ENCODE measurements around the gene SRGAP1. TPM values are rescaled to one million over a fixed set of nuclear protein-coding genes. Genes with fewer than 3 reads are reported as not detected.

The SRGAP1 gene
- polyA plus RNA-seq, 1 donor from 2014 or later: 4.8 TPM

DNA sequence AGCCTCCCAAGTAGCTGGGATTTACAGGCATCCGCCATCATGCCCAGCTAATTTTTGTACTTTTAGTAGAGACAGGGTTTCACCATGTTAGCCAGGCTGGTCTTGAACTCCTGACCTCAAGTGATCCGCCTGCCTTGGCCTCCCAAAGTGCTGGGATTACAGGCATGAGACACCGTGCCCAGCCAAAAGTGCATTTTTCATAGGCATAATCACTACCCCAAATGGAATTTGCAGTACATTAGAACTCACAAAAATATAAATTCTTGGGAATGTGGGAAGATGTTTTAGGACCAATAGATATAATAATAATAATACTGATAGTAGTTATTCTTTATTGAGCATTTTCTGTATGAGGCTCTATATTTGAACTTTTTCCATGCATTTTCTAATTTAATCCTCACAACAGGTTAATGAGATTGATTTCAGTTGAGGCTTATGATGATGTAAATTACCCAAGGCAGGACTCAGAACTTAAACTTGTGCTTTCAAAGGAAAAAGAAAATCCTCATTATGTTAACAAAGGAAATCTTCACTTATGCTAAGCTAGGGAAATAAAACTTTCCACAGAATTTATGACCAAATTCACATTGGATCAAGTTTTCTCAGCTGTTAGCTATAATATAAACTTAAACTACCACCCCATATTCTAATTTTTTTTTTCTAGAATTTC, 121.6 kb downstream of the SRGAP1 start:
- H3K36me3 ChIP-seq (ENCODE audit: insufficient read depth, low read length): no peaks in the 10 kb centered on the region
- H2AFZ ChIP-seq (ENCODE audit: low read depth, low read length): no peak overlapping the region
- H3K27me3 ChIP-seq (ENCODE audit: insufficient read depth, low read depth, low read length): no peaks in the 10 kb centered on the region
- no peak overlapping the region for H3K27ac ChIP-seq (ENCODE audit: low read length)
- H3K9ac ChIP-seq (ENCODE audit: low read length): no peak overlapping the region
- no peaks in the 10 kb centered on the region for H3K9me2 ChIP-seq (ENCODE audit: insufficient read depth, low read length)
- H3F3A ChIP-seq (ENCODE audit: insufficient read depth, low read length, poor library complexity, severe bottlenecking): no peaks in the 10 kb centered on the region
- no peak overlapping the region for H3K4me3 ChIP-seq (ENCODE audit: low read length)
- no peaks in the 10 kb centered on the region for H3K79me2 ChIP-seq (replicated peaks; ENCODE audit: insufficient read depth, low read length)
- TF ChIP-seq EZH2 (IDR thresholded peaks at IDR 0.05; ENCODE audit: borderline replicate concordance, insufficient read depth, low read length, poor library complexity, severe bottlenecking): no peak
- no peak for TF ChIP-seq EP300 (conservative IDR thresholded peaks at IDR 0.05; ENCODE audit: poor library complexity, severe bottlenecking)
- no peak for TF ChIP-seq SMC3 (conservative IDR thresholded peaks at IDR 0.05; ENCODE audit: poor library complexity)
- TF ChIP-seq, protein P1, sequence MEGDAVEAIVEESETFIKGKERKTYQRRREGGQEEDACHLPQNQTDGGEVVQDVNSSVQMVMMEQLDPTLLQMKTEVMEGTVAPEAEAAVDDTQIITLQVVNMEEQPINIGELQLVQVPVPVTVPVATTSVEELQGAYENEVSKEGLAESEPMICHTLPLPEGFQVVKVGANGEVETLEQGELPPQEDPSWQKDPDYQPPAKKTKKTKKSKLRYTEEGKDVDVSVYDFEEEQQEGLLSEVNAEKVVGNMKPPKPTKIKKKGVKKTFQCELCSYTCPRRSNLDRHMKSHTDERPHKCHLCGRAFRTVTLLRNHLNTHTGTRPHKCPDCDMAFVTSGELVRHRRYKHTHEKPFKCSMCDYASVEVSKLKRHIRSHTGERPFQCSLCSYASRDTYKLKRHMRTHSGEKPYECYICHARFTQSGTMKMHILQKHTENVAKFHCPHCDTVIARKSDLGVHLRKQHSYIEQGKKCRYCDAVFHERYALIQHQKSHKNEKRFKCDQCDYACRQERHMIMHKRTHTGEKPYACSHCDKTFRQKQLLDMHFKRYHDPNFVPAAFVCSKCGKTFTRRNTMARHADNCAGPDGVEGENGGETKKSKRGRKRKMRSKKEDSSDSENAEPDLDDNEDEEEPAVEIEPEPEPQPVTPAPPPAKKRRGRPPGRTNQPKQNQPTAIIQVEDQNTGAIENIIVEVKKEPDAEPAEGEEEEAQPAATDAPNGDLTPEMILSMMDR (IDR thresholded peaks at IDR 0.05; ENCODE audit: poor library complexity, severe bottlenecking): no peak
- TF ChIP-seq POLR2AphosphoS5 (IDR thresholded peaks at IDR 0.05): no peak
- TF ChIP-seq RAD21 (conservative IDR thresholded peaks at IDR 0.05): no peak
- TF ChIP-seq MXI1 (conservative IDR thresholded peaks at IDR 0.05; ENCODE audit: poor library complexity, severe bottlenecking): no peak
- TF ChIP-seq TAF1 (IDR thresholded peaks at IDR 0.05; ENCODE audit: low read depth): no peak
- TF ChIP-seq, protein P2, sequence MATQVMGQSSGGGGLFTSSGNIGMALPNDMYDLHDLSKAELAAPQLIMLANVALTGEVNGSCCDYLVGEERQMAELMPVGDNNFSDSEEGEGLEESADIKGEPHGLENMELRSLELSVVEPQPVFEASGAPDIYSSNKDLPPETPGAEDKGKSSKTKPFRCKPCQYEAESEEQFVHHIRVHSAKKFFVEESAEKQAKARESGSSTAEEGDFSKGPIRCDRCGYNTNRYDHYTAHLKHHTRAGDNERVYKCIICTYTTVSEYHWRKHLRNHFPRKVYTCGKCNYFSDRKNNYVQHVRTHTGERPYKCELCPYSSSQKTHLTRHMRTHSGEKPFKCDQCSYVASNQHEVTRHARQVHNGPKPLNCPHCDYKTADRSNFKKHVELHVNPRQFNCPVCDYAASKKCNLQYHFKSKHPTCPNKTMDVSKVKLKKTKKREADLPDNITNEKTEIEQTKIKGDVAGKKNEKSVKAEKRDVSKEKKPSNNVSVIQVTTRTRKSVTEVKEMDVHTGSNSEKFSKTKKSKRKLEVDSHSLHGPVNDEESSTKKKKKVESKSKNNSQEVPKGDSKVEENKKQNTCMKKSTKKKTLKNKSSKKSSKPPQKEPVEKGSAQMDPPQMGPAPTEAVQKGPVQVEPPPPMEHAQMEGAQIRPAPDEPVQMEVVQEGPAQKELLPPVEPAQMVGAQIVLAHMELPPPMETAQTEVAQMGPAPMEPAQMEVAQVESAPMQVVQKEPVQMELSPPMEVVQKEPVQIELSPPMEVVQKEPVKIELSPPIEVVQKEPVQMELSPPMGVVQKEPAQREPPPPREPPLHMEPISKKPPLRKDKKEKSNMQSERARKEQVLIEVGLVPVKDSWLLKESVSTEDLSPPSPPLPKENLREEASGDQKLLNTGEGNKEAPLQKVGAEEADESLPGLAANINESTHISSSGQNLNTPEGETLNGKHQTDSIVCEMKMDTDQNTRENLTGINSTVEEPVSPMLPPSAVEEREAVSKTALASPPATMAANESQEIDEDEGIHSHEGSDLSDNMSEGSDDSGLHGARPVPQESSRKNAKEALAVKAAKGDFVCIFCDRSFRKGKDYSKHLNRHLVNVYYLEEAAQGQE (IDR thresholded peaks at IDR 0.05; ENCODE audit: borderline replicate concordance): no peak
- no peak overlapping the region for H3K4me2 ChIP-seq (ENCODE audit: low read length)
- no peaks in the 10 kb centered on the region for H4K20me1 ChIP-seq (ENCODE audit: insufficient read depth)
- H3K9me3 ChIP-seq (ENCODE audit: low read length): no peaks in the 10 kb centered on the region

GRCh38 chr12:63966606-63966975, 122.1 kb downstream of the SRGAP1 start:
- H3K9ac ChIP-seq (ENCODE audit: low read length): no peak overlapping the region
- H3K4me3 ChIP-seq (ENCODE audit: low read length): no peak overlapping the region
- H2AFZ ChIP-seq (ENCODE audit: low read depth, low read length): no peak overlapping the region
- no peak overlapping the region for H3K4me2 ChIP-seq (ENCODE audit: low read length)
- H3K27ac ChIP-seq (ENCODE audit: low read length): no peak overlapping the region
- no peaks in the 10 kb centered on the region for H3K36me3 ChIP-seq (ENCODE audit: insufficient read depth, low read length)
- no peaks in the 10 kb centered on the region for H3F3A ChIP-seq (ENCODE audit: insufficient read depth, low read length, poor library complexity, severe bottlenecking)
- H3K27me3 ChIP-seq (ENCODE audit: insufficient read depth, low read depth, low read length): no peaks in the 10 kb centered on the region
- no peaks in the 10 kb centered on the region for H3K79me2 ChIP-seq (replicated peaks; ENCODE audit: insufficient read depth, low read length)
- no peaks in the 10 kb centered on the region for H3K9me3 ChIP-seq (ENCODE audit: low read length)
- H3K9me2 ChIP-seq (ENCODE audit: insufficient read depth, low read length): no peaks in the 10 kb centered on the region
- TF ChIP-seq RAD21 (conservative IDR thresholded peaks at IDR 0.05): no peak
- no peak for TF ChIP-seq TAF1 (IDR thresholded peaks at IDR 0.05; ENCODE audit: low read depth)
- TF ChIP-seq, protein P1 (IDR thresholded peaks at IDR 0.05; ENCODE audit: poor library complexity, severe bottlenecking): no peak
- no peak for TF ChIP-seq POLR2AphosphoS5 (IDR thresholded peaks at IDR 0.05)
- H4K20me1 ChIP-seq (ENCODE audit: insufficient read depth): no peaks in the 10 kb centered on the region

All from neural cell (in vitro differentiated cells).